ENCODE data around the gene NOL9.

Gene NOL9

DNA sequence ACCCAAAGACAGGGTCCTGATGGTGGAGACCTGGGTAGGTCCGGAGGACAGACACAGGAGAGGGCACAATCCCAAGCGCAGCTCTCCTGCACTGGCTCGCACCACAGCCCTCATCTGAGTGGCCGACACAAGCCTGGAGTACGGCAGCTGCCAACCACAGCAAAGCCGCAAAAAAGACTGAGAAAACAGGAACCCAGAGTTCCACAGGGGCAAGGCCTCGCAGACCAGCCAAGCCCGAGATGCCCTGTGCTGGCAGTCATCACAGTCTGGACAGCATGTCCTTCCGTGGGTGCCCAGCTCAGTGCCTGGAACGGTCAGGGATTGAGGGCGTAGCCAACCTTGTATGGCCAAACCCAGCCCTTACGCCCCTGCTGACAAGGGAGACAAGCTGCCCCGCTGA lies 36.9 kb upstream of the NOL9 start:
- no peak for DNase-seq (ENCODE audit: low read depth in 3 of 3, low spot score in 1 of 3)

DNA sequence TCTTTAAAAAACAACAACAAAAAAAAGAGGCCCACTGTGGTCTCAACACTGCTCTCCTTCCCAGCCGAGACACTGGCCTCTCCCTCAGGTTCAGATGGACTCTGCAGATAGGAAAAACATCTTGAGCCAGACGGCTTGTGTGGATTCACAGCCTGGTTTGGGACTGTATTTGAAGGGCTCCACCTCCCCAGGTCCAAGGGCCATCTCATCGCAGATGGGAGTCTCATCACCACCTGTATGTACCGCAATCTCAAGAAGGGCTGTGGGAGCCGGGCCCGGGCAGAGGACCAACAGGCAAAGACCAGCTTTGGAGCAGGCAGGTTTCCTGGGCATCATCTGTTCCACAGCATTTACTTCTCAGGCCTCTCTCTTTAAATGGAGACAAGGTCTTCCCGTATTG lies 35.7 kb upstream of the NOL9 start:
- no peak for DNase-seq (ENCODE audit: low read depth in 3 of 3, low spot score in 1 of 3)

DNA sequence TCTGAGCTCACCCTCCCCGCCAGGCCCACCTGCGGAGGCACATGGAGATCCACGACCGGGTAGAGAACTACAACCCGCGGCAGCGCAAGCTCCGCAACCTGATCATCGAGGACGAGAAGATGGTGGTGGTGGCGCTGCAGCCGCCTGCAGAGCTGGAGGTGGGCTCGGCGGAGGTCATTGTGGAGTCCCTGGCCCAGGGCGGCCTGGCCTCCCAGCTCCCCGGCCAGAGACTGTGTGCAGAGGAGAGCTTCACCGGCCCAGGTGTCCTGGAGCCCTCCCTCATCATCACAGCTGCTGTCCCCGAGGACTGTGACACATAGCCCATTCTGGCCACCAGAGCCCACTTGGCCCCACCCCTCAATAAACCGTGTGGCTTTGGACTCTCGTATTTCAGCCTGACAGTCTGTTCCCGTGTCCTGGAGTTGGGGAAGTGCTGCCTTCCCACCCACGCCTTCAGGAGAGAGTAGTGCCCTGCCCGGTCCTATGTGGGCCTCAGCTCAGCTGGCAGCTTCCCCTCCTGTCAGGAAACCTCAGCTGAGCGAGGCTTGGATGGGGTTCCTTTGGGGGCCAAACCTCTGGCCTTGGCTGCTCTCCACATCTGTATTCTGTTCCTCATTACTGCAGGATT lies 34.7 kb upstream of the NOL9 start:
- DNase-seq (ENCODE audit: low read depth in 3 of 3, low spot score in 1 of 3), result no peak

DNA sequence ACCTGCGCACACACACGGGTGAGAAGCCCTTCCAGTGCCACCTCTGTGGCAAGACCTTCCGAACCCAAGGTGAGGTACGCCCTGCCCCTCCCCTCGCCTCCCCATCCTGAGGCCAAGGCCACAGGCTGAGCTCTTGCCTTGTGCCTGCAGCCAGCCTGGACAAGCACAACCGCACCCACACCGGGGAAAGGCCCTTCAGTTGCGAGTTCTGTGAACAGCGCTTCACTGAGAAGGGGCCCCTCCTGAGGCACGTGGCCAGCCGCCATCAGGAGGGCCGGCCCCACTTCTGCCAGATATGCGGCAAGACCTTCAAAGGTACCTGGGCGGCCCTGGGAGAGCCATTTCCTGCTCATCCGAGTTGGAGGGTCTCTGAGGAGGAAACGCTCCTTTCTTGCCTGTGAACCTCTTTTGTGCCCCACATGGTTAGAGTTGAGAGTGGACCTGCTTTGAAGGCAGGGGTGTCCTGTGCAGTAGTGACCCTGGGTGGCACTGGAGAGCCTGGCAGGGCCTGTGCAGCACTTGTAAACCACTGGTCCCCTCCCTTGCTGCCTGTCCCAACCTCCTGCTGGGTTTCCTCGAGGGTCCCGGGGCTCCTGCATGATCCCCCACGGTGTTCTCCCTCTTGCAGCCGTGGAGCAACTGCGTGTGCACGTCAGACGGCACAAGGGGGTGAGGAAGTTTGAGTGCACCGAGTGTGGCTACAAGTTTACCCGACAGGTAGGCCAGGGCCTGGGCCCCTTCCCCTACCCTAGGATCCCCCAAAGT lies 34.0 kb upstream of the NOL9 start:
- no peak for DNase-seq (ENCODE audit: low read depth in 3 of 3, low spot score in 1 of 3)

DNA sequence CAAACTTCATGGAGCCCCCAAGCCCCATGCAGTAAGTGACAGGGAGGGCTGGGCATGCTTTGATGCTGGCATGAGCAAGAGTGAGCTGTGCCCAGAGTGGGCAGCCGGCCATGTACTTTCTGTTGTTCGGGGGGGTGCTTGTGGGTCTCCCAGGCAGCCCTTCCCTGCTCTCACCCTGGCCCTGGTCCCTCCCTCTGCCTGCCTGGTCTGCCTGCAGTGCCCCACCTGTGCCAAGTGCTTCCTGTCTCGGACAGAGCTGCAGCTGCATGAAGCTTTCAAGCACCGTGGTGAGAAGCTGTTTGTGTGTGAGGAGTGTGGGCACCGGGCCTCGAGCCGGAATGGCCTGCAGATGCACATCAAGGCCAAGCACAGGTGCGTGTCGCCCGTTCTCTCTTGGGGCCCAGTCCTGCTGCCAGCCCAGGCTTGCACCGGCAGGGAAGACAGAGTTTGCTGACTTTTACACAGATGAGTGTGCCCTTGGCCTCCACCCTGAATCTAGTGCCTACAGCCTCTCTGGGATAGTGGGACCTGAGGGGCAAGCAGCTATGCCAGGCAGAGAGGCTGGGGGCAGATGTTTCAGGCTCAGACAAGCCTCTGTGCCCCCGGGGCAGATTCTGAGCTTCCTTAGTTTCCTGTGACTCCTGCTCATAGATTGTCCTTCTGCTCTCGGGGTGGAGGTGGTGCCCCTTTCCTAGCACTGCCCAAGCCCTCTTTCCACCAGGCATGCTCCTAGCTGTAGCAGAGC lies 33.1 kb upstream of the NOL9 start:
- DNase-seq (ENCODE audit: low read depth in 3 of 3, low spot score in 1 of 3), result no peak

DNA sequence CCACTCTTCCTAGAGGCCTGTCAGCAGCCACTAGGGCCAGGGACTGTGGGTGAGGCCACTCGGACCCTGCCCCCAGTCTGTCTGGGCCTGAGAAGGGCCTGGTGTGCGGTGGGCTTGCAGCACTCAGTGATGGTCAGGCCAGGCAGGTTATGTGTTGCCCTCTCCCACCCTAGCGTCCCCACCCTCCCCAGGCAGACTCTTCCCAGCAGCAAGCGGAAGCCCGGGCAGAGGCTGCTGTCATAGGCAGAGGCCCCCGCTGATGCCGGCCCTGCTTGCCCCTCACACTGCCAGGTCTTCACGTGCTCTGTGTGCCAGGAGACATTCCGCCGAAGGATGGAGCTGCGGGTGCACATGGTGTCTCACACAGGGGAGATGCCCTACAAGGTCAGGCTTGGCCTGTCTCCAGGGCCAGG lies 32.1 kb upstream of the NOL9 start:
- DNase-seq (ENCODE audit: low read depth in 3 of 3, low spot score in 1 of 3), result no peak

DNA sequence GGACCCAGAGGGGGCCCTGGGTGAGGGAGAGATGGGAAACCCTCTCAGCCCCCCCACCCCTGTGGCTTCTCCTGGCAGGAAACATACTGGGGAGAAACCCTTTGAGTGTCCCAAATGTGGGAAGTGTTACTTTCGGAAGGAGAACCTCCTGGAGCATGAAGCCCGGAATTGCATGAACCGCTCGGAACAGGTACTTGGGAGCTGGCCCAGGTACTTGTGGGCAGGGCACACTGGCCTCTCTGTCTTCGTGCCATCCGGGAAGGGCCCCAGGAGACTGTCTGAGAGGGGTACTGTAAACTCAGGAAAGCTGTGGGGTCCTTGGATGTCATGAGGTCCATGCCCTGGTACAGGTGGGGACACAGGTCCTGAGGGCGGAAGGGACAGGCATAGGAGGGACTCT lies 31.5 kb upstream of the NOL9 start:
- no peak for DNase-seq (ENCODE audit: low read depth in 3 of 3, low spot score in 1 of 3)

DNA sequence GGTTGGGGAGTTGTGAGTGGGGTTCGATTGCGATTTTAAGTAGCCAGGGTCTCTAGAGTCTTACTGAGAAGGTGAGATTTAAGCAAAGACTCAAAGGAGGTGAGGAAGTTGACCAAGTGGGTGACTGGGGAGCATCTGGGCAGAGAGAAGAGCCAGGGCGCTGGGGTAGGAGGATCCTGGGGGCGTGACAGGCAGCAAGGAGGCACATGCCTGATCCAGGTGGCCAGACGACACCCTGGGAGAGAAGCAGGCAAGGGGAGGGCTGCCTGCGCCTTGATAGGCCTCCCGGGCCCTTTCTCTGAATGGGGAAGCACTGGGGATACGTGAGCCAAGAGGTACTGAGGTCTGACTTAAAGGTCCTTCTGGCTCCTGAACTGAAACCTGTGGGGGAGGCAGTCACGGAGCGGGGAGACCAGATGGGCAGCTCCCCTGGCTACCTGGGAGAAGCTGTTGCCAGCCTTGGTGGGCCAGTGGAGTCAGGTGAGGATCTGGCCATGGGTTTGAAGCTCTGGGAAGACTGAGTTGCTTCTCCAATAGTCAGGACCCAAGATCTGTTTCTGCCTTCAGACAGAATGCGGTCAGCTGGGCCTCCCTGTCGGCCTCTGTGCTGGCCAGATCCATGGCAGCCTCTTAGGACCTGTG lies 30.9 kb upstream of the NOL9 start:
- DNase-seq (ENCODE audit: low read depth in 3 of 3, low spot score in 1 of 3), result no peak

DNA sequence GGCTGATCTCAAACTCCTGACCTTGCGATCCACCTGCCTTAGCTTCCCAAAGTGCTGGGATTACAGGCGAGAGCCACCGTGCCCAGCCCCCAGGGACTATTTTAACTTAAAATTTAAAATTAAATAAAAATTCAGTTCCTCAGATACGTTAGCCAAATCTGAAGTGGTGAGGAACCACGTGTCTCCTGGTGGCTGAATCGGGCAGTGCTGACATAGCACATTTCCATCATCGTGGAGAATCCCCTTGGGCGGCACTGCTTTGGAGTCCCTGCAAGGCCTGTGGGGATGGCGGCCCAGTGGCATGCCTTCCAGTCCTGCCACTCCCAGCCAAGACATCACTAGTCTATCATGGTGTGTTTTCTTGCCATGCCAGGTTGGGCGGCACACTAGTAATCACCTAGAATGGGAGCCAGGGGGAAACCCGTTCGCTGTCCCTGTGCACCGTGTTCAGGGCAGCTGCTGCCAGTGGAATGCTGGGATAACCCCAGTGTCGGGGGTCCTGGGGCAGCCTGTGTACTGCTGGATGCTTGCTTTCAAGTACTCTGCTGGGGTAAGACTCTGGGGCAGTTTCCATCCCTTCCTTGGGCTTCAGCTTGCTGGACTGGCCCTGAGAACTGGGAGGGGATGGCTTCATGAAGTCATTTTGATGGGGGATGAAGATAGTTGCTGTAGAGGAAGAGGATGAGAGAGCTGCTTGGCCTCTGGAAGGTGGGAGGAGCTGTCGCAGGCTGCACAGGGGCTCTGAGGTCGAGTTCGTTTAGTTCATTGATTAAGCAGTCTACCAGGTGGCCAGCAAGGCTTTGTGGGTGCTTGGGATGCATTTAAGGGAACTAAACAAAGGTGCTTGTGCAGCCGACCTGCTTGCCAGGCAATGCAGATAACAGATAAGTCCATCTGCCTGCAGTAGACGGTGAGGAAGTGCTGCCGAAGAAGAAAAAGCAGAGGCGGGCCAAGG lies 30.1 kb upstream of the NOL9 start:
- no peak for DNase-seq (ENCODE audit: low read depth in 3 of 3, low spot score in 1 of 3)

DNA sequence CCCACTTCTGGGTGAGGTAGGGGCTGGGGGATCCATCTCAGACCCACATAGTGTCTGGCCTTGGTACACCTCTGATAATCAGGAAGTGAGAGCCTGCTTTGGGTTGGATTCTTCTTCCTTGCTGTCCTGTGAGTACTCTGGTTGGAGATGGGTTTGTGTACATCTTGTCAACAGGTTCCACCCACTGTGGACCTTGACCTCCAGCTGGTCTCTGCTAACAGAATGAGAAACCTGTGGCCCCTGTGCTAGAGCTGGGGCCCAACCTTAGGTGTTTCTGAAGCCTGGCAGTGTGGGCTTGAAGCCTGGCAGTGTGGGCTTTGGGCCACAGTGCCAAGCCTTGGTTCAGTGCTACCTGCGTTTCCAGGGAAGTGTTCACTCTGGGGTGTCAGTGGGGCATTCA lies 28.1 kb upstream of the NOL9 start:
- DNase-seq (ENCODE audit: low read depth in 3 of 3, low spot score in 1 of 3), result no peak

DNA sequence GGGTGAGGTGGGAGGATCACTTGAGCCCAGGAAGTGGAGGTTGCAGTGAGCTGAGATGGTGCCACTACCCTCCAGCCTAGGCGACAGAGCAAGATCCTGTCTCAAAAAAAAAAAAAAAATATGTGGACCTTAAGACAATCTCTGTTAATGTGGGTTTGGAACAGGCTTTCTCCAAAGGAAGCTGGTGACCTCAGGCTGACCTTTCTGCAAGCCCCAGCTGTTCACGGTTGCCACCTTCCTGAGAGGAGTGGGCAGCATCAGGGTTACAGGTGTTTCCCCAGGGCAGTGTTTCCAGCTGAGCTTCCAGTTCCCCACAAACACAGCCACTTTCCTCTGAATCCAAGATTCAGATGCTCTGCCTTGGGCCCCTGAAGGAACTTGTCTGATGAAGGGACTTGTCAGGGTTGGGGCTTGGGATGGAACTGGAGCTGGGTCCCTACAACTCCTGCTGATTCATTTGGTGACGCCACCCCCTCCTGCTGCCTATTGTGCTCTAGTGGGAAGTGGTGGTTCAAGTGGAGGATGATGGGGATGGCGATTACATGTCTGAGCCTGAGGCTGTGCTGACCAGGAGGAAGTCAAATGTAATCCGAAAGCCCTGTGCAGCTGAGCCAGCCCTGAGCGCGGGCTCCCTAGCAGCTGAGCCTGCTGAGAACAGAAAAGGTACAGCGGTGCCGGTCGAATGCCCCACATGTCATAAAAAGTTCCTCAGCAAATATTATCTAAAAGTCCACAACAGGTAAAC lies 27.4 kb upstream of the NOL9 start:
- DNase-seq (ENCODE audit: low read depth in 3 of 3, low spot score in 1 of 3), result no peak

DNA sequence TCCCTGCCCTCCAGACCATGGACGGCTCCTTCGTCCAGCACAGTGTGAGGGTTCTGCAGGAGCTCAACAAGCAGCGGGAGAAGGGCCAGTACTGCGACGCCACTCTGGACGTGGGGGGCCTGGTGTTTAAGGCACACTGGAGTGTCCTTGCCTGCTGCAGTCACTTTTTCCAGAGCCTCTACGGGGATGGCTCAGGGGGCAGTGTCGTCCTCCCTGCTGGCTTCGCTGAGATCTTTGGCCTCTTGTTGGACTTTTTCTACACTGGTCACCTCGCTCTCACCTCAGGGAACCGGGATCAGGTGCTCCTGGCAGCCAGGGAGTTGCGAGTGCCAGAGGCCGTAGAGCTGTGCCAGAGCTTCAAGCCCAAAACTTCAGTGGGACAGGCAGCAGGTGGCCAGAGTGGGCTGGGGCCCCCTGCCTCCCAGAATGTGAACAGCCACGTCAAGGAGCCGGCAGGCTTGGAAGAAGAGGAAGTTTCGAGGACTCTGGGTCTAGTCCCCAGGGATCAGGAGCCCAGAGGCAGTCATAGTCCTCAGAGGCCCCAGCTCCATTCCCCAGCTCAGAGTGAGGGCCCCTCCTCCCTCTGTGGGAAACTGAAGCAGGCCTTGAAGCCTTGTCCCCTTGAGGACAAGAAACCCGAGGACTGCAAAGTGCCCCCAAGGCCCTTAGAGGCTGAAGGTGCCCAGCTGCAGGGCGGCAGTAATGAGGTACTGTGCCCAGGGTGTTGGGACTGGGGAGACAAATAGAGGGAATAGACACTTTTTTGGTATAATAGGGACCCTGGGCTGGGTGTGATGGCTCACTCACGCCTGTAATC lies 26.5 kb upstream of the NOL9 start:
- DNase-seq (ENCODE audit: low read depth in 3 of 3, low spot score in 1 of 3), result no peak

DNA sequence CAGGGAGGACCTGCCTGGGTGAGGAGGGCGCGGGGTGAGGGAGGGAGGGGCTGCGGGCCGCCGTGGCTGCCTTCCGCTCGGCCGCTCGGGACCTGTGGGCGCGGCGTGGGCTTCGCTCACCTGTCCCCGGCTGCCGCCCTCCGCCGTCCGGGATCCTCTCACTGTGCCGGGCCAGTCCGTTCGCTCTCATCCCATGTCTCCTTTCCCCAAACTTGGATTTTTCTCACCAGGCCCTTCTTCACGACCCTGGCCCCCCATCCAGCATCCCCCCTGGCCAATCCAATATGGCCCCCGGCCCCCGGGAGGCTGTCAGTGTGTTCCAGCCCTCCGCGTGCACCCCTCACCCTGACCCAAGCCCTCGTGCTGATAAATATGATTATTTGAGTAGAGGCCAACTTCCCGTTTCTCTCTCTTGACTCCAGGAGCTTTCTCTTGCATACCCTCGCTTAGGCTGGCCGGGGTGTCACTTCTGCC lies 25.8 kb upstream of the NOL9 start:
- no peak for DNase-seq (ENCODE audit: low read depth in 3 of 3, low spot score in 1 of 3)

DNA sequence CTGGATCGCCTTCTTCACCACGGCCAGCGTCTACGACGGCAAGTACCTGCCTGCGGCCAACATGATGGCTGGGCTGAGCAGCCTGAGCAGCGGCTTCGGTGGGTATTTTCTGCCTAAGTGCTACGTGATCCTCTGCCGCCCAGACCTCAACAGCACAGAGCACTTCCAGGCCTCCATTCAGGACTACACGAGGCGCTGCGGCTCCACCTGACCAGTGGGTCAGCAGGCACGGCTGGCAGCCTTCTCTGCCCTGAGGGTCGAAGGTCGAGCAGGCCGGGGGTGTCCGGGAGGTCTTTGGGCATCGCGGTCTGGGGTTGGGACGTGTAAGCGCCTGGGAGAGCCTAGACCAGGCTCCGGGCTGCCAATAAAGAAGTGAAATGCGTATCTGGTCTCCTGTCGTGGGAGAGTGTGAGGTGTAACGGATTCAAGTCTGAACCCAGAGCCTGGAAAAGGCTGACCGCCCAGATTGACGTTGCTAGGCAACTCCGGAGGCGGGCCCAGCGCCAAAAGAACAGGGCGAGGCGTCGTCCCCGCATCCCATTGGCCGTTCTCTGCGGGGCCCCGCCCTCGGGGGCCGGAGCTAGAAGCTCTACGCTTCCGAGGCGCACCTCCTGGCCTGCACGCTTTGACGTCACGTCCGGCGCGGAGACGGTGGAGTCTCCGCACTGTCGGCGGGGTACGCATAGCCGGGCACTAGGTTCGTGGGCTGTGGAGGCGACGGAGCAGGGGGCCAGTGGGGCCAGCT lies 25.2 kb upstream of the NOL9 start, which contains the start of gene ZBTB48:
ZBTB48 (plus strand) TSS at position 621 of the 745 bp plus-strand sequence. CDS start 616 bp downstream, outside the sequence.
- peak; percentile 91 to 93 (median 92) for DNase-seq (ENCODE audit: low read depth in 3 of 3, low spot score in 1 of 3)

DNA sequence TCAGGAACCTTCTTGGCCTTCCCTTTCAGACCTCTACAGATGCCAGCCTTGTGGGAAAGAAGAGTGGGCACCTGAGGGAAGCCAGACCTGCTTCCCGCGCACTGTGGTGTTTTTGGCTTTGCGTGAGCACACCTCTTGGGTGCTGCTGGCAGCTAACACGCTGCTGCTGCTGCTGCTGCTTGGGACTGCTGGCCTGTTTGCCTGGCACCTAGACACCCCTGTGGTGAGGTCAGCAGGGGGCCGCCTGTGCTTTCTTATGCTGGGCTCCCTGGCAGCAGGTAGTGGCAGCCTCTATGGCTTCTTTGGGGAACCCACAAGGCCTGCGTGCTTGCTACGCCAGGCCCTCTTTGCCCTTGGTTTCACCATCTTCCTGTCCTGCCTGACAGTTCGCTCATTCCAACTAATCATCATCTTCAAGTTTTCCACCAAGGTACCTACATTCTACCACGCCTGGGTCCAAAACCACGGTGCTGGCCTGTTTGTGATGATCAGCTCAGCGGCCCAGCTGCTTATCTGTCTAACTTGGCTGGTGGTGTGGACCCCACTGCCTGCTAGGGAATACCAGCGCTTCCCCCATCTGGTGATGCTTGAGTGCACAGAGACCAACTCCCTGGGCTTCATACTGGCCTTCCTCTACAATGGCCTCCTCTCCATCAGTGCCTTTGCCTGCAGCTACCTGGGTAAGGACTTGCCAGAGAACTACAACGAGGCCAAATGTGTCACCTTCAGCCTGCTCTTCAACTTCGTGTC lies 24.5 kb upstream of the NOL9 start:
- no peak for DNase-seq (ENCODE audit: low read depth in 3 of 3, low spot score in 1 of 3)

DNA sequence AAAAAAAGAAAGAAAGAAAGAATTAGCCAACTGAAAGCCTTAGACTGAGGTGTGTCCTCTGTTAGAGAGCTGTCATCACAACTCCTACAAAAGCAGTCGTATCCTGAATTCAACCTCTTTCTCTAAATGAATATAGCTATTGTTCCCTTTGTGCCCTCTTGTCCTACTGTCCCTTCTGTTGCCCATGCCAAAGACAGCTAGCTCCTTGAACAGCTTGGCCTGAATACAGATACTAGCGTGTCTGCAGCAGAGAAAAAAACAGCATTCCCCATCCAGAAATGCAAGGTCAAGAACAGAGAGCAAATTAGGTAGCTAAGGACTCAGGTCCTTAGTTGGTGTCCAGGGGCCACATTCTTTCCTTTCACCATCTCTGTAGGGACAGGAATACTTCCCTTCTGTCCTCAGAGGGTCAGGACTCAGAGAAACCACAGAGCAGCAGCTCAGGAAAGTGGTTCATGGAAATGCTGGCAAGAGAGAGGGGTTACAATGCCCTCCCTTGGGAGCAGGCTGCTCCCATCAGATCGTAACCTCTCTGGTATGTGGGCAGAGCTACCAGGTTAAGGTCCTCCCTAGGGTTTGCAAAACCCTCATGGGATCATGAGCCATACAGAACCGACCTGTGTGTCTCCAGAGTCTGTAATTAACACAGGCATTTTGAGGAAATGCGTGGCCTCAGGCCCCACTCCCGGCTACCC lies 23.7 kb upstream of the NOL9 start:
- DNase-seq (ENCODE audit: low read depth in 3 of 3, low spot score in 1 of 3), result no peak

DNA sequence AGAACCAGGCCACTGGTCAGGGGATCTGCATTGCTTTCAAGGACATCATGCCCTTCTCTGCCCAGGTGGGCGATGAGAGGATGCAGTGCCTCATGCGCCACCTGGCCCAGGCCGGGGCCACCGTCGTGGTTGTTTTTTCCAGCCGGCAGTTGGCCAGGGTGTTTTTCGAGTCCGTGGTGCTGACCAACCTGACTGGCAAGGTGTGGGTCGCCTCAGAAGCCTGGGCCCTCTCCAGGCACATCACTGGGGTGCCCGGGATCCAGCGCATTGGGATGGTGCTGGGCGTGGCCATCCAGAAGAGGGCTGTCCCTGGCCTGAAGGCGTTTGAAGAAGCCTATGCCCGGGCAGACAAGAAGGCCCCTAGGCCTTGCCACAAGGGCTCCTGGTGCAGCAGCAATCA lies 20.5 kb upstream of the NOL9 start:
- no peak for DNase-seq (ENCODE audit: low read depth in 3 of 3, low spot score in 1 of 3)

Measured in stimulated activated CD4-positive, alpha-beta T cell treated with anti-CD3 and anti-CD28 coated beads, TNF-alpha, amount 100 ng/mL, for 1 hour (primary cell).